OCI-LY3 (cell line): ENCODE data around the gene SMAD3.

ENCODE experiments used
- H2AFZ ChIP-seq: fragments of 200-600, 300-600 bp; shearing (Covaris generic); 2 replicates; pipeline ENCODE4 v1.6.0; 2014; ENCODE audit warnings: antibody characterized with exemption, low read depth, low read length
- H3K27ac ChIP-seq: fragments of 200-600, 300-600 bp; sonication (generic); 2 replicates; pipeline ENCODE4 v1.5.1; 2014; ENCODE audit warnings: mild to moderate bottlenecking, low read length, moderate library complexity, mixed read lengths
- H3K27me3 ChIP-seq: fragments of 200-600, 300-600 bp; sonication (generic); 2 replicates; pipeline ENCODE4 v1.6.1; 2014; ENCODE audit warnings: low read depth, low read length, mixed read lengths
- H3K36me3 ChIP-seq: fragments of 200-600, 300-600 bp; sonication (generic); replicated peaks from 2 replicates; pipeline ENCODE3; 2014; ENCODE audit warnings: low read depth, low read length, mixed read lengths
- H3K4me1 ChIP-seq: fragments of 300-600, 200-600 bp; sonication (generic); 2 replicates; pipeline ENCODE4 v1.6.1; 2014; ENCODE audit warnings: low read length, mixed read lengths
- H3K4me2 ChIP-seq: fragments of 200-600, 300-600 bp; sonication (generic); 2 replicates; pipeline ENCODE4 v1.6.1; 2014; ENCODE audit warnings: low read length, mixed read lengths
- H3K4me3 ChIP-seq: fragments of 300-600, 200-600 bp; sonication (generic); 2 replicates; pipeline ENCODE4 v1.5.1; 2014; ENCODE audit warnings: antibody characterized with exemption, mild to moderate bottlenecking, low read length, moderate library complexity
- H3K79me2 ChIP-seq: fragments of 300-600, 200-600 bp; shearing (Covaris generic); 2 replicates; pipeline ENCODE4 v1.6.1; 2014; ENCODE audit warnings: mild to moderate bottlenecking, low read length, mixed read lengths
- H3K9ac ChIP-seq: fragments of 300-600, 200-600 bp; shearing (Covaris generic); 2 replicates; pipeline ENCODE4 v1.6.0; 2014; ENCODE audit warnings: mild to moderate bottlenecking, low read length, moderate library complexity
- H3K9me3 ChIP-seq: fragments of 200-600, 300-600 bp; shearing (Covaris generic); 2 replicates; pipeline ENCODE4 v1.6.1; 2014; ENCODE audit warnings: low read length, mixed read lengths; ENCODE audit not compliant: insufficient read depth
- H4K20me1 ChIP-seq: fragments of 200-600, 300-600 bp; sonication (generic); 2 replicates; pipeline ENCODE4 v1.6.1; 2016; ENCODE audit warnings: low read length, mixed read lengths; ENCODE audit not compliant: insufficient read depth
- CTCF ChIP-seq: fragments of 200-600, 300-600 bp; sonication (generic); IDR thresholded peaks from 2 replicates; pipeline ENCODE4 v1.5.1; 2014; ENCODE audit warnings: antibody characterized with exemption, low read length, low read depth
- EZH2phosphoT487 ChIP-seq: fragments of 200-600 bp; shearing (Covaris generic); IDR thresholded peaks from 2 replicates; pipeline ENCODE4 v1.6.1; 2018; ENCODE audit warnings: antibody characterized with exemption, mixed run types, low read depth

The SMAD3 gene

GRCh38 chr15:67199391-67199790 is 134.0 kb downstream of the SMAD3 start:
- H3K27ac ChIP-seq, result no peak overlapping the region
- no peak overlapping the region for H3K4me2 ChIP-seq
- H3K27me3 ChIP-seq, result no peaks in the 10 kb centered on the region
- TF ChIP-seq EZH2phosphoT487, result no peak
- TF ChIP-seq CTCF, result no peak
- H3K36me3 ChIP-seq, result peaks cover 39% of the 10 kb centered on the region
- H3K9me3 ChIP-seq, result no peaks in the 10 kb centered on the region
- no peak overlapping the region for H3K4me3 ChIP-seq
- H3K4me1 ChIP-seq, result peaks cover 9% of the 10 kb centered on the region
- H3K79me2 ChIP-seq, result no peaks in the 10 kb centered on the region
- no peak overlapping the region for H3K9ac ChIP-seq
- H4K20me1 ChIP-seq, result no peaks in the 10 kb centered on the region
- no peak overlapping the region for H2AFZ ChIP-seq

GRCh38 chr15:67199881-67200763 is 134.7 kb downstream of the SMAD3 start:
- H3K4me3 ChIP-seq, result no peak overlapping the region
- peaks cover 40% of the 10 kb centered on the region for H3K36me3 ChIP-seq
- H3K4me1 ChIP-seq, result peaks cover 9% of the 10 kb centered on the region
- no peaks in the 10 kb centered on the region for H3K27me3 ChIP-seq
- H3K9me3 ChIP-seq, result no peaks in the 10 kb centered on the region
- no peaks in the 10 kb centered on the region for H4K20me1 ChIP-seq
- H3K9ac ChIP-seq, result no peak overlapping the region
- no peak overlapping the region for H3K27ac ChIP-seq
- no peak overlapping the region for H2AFZ ChIP-seq
- no peak for TF ChIP-seq EZH2phosphoT487
- H3K79me2 ChIP-seq, result no peaks in the 10 kb centered on the region
- H3K4me2 ChIP-seq, result no peak overlapping the region

GRCh38 chr15:67201136-67201535 is 135.7 kb downstream of the SMAD3 start:
- no peak overlapping the region for H2AFZ ChIP-seq
- no peaks in the 10 kb centered on the region for H3K9me3 ChIP-seq
- H3K9ac ChIP-seq, result no peak overlapping the region
- peaks cover 40% of the 10 kb centered on the region for H3K36me3 ChIP-seq
- no peaks in the 10 kb centered on the region for H3K27me3 ChIP-seq
- H4K20me1 ChIP-seq, result no peaks in the 10 kb centered on the region
- H3K27ac ChIP-seq, result no peak overlapping the region
- H3K4me3 ChIP-seq, result no peak overlapping the region
- no peak overlapping the region for H3K4me2 ChIP-seq
- TF ChIP-seq CTCF (no peak), EZH2phosphoT487 (no peak)
- H3K4me1 ChIP-seq, result peaks cover 9% of the 10 kb centered on the region
- H3K79me2 ChIP-seq, result no peaks in the 10 kb centered on the region

GRCh38 chr15:67202091-67202490 is 136.7 kb downstream of the SMAD3 start:
- no peak overlapping the region for H3K4me2 ChIP-seq
- H3K27ac ChIP-seq, result no peak overlapping the region
- H3K27me3 ChIP-seq, result no peaks in the 10 kb centered on the region
- no peak overlapping the region for H3K4me3 ChIP-seq
- H4K20me1 ChIP-seq, result no peaks in the 10 kb centered on the region
- H3K36me3 ChIP-seq, result peaks cover 41% of the 10 kb centered on the region
- no peak overlapping the region for H3K9ac ChIP-seq
- TF ChIP-seq CTCF, result no peak
- TF ChIP-seq EZH2phosphoT487, result no peak
- H3K79me2 ChIP-seq, result no peaks in the 10 kb centered on the region
- no peak overlapping the region for H2AFZ ChIP-seq
- no peaks in the 10 kb centered on the region for H3K9me3 ChIP-seq
- peaks cover 9% of the 10 kb centered on the region for H3K4me1 ChIP-seq
